OCI-LY7 (cell line): ENCODE data around the gene CCDC93. TPM values are rescaled to one million over a fixed set of nuclear protein-coding genes. Genes with fewer than 3 reads are reported as not detected.

Experiments used
- BruUV-seq: library from RNA; stranded (reverse); fragments of 400-500 nt; replicated peaks from 2 replicates; lab custom pipeline; 2021; lab: Mats Ljungman, UMichigan
- CTCF ChIA-PET: fragments of 300-600 bp; sonication (Branson Sonifier 250); formaldehyde crosslinking; loops from one replicate; lab custom pipeline; 2022; ENCODE audit warnings: antibody characterized with exemption; ENCODE audit not compliant: unreplicated experiment; lab: Charles Lee
- POLR2A ChIA-PET: fragments of 300-600 bp; sonication (Branson Sonifier 250); formaldehyde crosslinking; loops from one replicate; lab custom pipeline; 2022; ENCODE audit warnings: antibody characterized with exemption; lab: Charles Lee
- DNase-seq: peaks from one replicate; pipeline ENCODE4 v3.0.0-alpha.2; 2015; ENCODE audit warnings: low spot score
- H2AFZ ChIP-seq: fragments of 200-600 bp; sonication (generic), shearing (Covaris generic); 2 replicates; pipeline ENCODE4 v1.6.1; 2014; ENCODE audit warnings: mild to moderate bottlenecking, antibody characterized with exemption, low read length, moderate library complexity
- H3K27ac ChIP-seq: fragments of 200-600 bp; sonication (generic); 2 replicates; pipeline ENCODE4 v1.5.1; 2014; ENCODE audit warnings: mixed run types, low read depth, mild to moderate bottlenecking, moderate library complexity, low read length, inconsistent platforms; ENCODE audit not compliant: poor library complexity, severe bottlenecking
- H3K36me3 ChIP-seq: fragments of 200-600 bp; sonication (generic); 2 replicates; pipeline ENCODE4 v1.6.1; 2014; ENCODE audit warnings: mild to moderate bottlenecking, antibody characterized with exemption, low read length, moderate library complexity, mixed read lengths; ENCODE audit not compliant: insufficient read depth
- H3K4me1 ChIP-seq: fragments of 200-600 bp; sonication (generic); 2 replicates; pipeline ENCODE4 v1.5.1; 2014; ENCODE audit warnings: mild to moderate bottlenecking, low read length; ENCODE audit not compliant: insufficient read depth, poor library complexity, severe bottlenecking
- H3K4me2 ChIP-seq: fragments of 200-600 bp; sonication (generic); 2 replicates; pipeline ENCODE4 v1.6.1; 2014; ENCODE audit warnings: mild to moderate bottlenecking, low read length
- H3K4me3 ChIP-seq: fragments of 200-600 bp; sonication (generic); 2 replicates; pipeline ENCODE4 v1.5.1; 2014; ENCODE audit warnings: mild to moderate bottlenecking, low read depth, low read length; ENCODE audit not compliant: poor library complexity, severe bottlenecking
- H3K79me2 ChIP-seq: fragments of 200-600 bp; sonication (generic); 2 replicates; pipeline ENCODE4 v1.6.1; 2016; ENCODE audit warnings: low read depth, mild to moderate bottlenecking, low read length, moderate library complexity, mixed read lengths; ENCODE audit not compliant: insufficient read depth
- H3K9me2 ChIP-seq: fragments of 200-600 bp; sonication (generic); 2 replicates; pipeline ENCODE4 v1.6.1; 2016; ENCODE audit warnings: mild to moderate bottlenecking, low read length, mixed read lengths; ENCODE audit not compliant: insufficient read depth
- H3K9me3 ChIP-seq: fragments of 200-600 bp; sonication (generic); 2 replicates; pipeline ENCODE4 v1.6.1; 2014; ENCODE audit warnings: mild to moderate bottlenecking, mixed run types, low read length, mixed read lengths
- H4K20me1 ChIP-seq: fragments of 200-600 bp; sonication (generic); 2 replicates; pipeline ENCODE4 v1.6.1; 2014; ENCODE audit warnings: mild to moderate bottlenecking, antibody characterized with exemption, low read length, moderate library complexity, mixed read lengths; ENCODE audit not compliant: insufficient read depth
- EZH2phosphoT487 ChIP-seq: fragments of 200-600 bp; sonication (generic); IDR thresholded peaks from 2 replicates; pipeline ENCODE4 v1.6.1; 2018; ENCODE audit warnings: low read depth, borderline replicate concordance, mild to moderate bottlenecking, mixed run types, antibody characterized with exemption, low read length, moderate library complexity, mixed read lengths
- intact Hi-C: fragments of 100-400 bp; cut with micrococcal nuclease; formaldehyde crosslinking; loops from one replicate; pipeline ENCODE4 v1.10.0; 2022; ENCODE audit not compliant: unreplicated experiment
- total RNA-seq, 2 experiments: library from RNA; depleted of rRNA in 1 of 2; stranded (reverse); fragments of >200 nt in 1 of 2; shearing (Covaris generic) in 1 of 2; gene quantifications; 2 replicates each; pipeline ENCODE4 v1.2.3, GENCODE V29; 2014 to 2022
- TF ChIP-seq, protein P1 (sequence below): fragments of 200-600 bp; sonication (generic); conservative IDR thresholded peaks from 2 replicates; pipeline ENCODE4 v1.5.1; 2014; ENCODE audit warnings: mild to moderate bottlenecking, antibody characterized with exemption, low read length, moderate library complexity, mixed read lengths

CCDC93 gene
- total RNA-seq, 2 experiments from 2014 or later = 25.6 to 53.8 TPM

DNA sequence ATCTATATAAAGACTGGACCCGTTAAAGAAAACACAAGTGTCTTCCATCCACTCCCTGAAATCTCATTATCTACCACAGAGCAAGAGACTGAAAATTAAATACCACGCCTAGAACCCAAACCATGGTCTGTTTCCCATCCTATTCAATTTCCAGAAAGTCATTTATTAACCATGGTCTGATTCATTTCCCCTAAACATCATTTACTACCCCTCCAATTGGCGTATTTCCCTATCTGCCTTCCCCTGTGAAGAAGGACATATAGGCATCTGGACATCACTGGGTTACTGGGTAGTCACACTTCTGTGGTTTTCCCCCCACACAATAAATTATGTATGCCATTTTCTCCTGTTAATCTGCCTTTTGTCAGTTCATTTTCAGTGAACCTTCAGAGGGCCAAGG lies 30.8 kb downstream of the CCDC93 start:
- H3K9me3 ChIP-seq = no peaks in the 10 kb centered on the region
- H3K4me1 ChIP-seq = no peaks in the 10 kb centered on the region
- intact Hi-C loops = no loop called here
- H3K4me2 ChIP-seq = no peak overlapping the region
- no peak overlapping the region for H3K4me3 ChIP-seq
- DNase-seq = no peak
- no peaks in the 10 kb centered on the region for H3K9me2 ChIP-seq
- no peak for TF ChIP-seq EZH2phosphoT487
- TF ChIP-seq, protein P1, sequence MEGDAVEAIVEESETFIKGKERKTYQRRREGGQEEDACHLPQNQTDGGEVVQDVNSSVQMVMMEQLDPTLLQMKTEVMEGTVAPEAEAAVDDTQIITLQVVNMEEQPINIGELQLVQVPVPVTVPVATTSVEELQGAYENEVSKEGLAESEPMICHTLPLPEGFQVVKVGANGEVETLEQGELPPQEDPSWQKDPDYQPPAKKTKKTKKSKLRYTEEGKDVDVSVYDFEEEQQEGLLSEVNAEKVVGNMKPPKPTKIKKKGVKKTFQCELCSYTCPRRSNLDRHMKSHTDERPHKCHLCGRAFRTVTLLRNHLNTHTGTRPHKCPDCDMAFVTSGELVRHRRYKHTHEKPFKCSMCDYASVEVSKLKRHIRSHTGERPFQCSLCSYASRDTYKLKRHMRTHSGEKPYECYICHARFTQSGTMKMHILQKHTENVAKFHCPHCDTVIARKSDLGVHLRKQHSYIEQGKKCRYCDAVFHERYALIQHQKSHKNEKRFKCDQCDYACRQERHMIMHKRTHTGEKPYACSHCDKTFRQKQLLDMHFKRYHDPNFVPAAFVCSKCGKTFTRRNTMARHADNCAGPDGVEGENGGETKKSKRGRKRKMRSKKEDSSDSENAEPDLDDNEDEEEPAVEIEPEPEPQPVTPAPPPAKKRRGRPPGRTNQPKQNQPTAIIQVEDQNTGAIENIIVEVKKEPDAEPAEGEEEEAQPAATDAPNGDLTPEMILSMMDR = no peak
- H2AFZ ChIP-seq = no peak overlapping the region
- H3K79me2 ChIP-seq = no peaks in the 10 kb centered on the region
- no peak overlapping the region for H3K27ac ChIP-seq
- H4K20me1 ChIP-seq = no peaks in the 10 kb centered on the region
- ChIA-PET CTCF (no interaction called here), POLR2A (no interaction called here)
- H3K36me3 ChIP-seq = peaks cover 78% of the 10 kb centered on the region
- BruUV-seq = no TSS peak

- no peaks in the 10 kb centered on the region for H3K9me2 ChIP-seq
- no TSS peak for BruUV-seq
- no peak overlapping the region for H2AFZ ChIP-seq
- ChIA-PET CTCF (no interaction called here), POLR2A (no interaction called here)
- H3K27ac ChIP-seq = no peak overlapping the region
- no peak overlapping the region for H3K4me2 ChIP-seq
- H3K79me2 ChIP-seq = no peaks in the 10 kb centered on the region
- intact Hi-C loops = no loop called here
- H3K9me3 ChIP-seq = no peaks in the 10 kb centered on the region
- no peaks in the 10 kb centered on the region for H4K20me1 ChIP-seq
- H3K4me1 ChIP-seq = no peaks in the 10 kb centered on the region
- no peak for TF ChIP-seq EZH2phosphoT487
- TF ChIP-seq, protein P1 = no peak
- H3K36me3 ChIP-seq = peaks cover 80% of the 10 kb centered on the region
- no peak overlapping the region for H3K4me3 ChIP-seq
- no peak for DNase-seq
These were observed 31.4 kb downstream of the CCDC93 start for GRCh38 chr2:117982376-117983033.

- intact Hi-C loops = no loop called here
- H3K79me2 ChIP-seq = no peaks in the 10 kb centered on the region
- no peak for DNase-seq
- no peak for TF ChIP-seq EZH2phosphoT487
- TF ChIP-seq, protein P1 = no peak
- no peak overlapping the region for H2AFZ ChIP-seq
- no peaks in the 10 kb centered on the region for H3K4me1 ChIP-seq
- no peaks in the 10 kb centered on the region for H4K20me1 ChIP-seq
- no peak overlapping the region for H3K27ac ChIP-seq
- BruUV-seq = no TSS peak
- POLR2A ChIA-PET = interaction anchor here (1.2 kb wide), 2 partner anchors 8 to 12 kb away, joined by 3 to 6 read pairs; no protein-coding TSS in a partner anchor
- H3K36me3 ChIP-seq = peaks cover 86% of the 10 kb centered on the region
- H3K9me2 ChIP-seq = no peaks in the 10 kb centered on the region
- no peak overlapping the region for H3K4me3 ChIP-seq
- H3K4me2 ChIP-seq = no peak overlapping the region
- CTCF ChIA-PET = no interaction called here
- no peaks in the 10 kb centered on the region for H3K9me3 ChIP-seq
These were observed 32.1 kb downstream of the CCDC93 start for GRCh38 chr2:117981810-117982209.
